Ovary (tissue), 9 donors: ENCODE measurements around the gene LIMCH1. TPM values are rescaled to one million over a fixed set of nuclear protein-coding genes. Genes with fewer than 3 reads are reported as not detected.

Experiments used
- DNase-seq, 5 donors: peaks; one replicate each; pipeline ENCODE4 v3.0.0-alpha.2; 2019 to 2020
- H3K27ac ChIP-seq, 2 donors: fragments of 200-600 bp; one replicate each; pipeline versions ENCODE4 v1.5.1 to v1.8.0; 2019 to 2022
- H3K27me3 ChIP-seq: fragments of 200-600 bp; one replicate; pipeline ENCODE4 v1.8.0; 2022
- H3K36me3 ChIP-seq: fragments of 200-600 bp; sonication (generic); one replicate; pipeline ENCODE4 v1.5.1; 2019
- H3K4me1 ChIP-seq: one replicate; pipeline ENCODE4 v1.8.1; 2013; ENCODE audit warnings: mild to moderate bottlenecking, moderate library complexity; ENCODE audit not compliant: insufficient read depth
- H3K4me3 ChIP-seq: fragments of 200-600 bp; sonication (generic); one replicate; pipeline ENCODE4 v1.5.1; 2017
- H3K9me3 ChIP-seq, 2 donors: fragments of 200-600 bp in 1 of 2; sonication (generic) in 1 of 2; one replicate each; pipeline versions ENCODE4 v1.5.1 to v1.8.1; 2013 to 2019; ENCODE audit warnings: mild to moderate bottlenecking in 1 of 2, moderate library complexity in 1 of 2
- EP300 ChIP-seq: sonication (generic); formaldehyde crosslinking; IDR thresholded peaks from one replicate; pipeline ENCODE4 v1.6.1; 2017; ENCODE audit warnings: antibody characterized with exemption
- POLR2A ChIP-seq: fragments of 450-650 bp; IDR thresholded peaks from one replicate; pipeline ENCODE4 v1.6.1; 2017; ENCODE audit warnings: antibody characterized with exemption, mild to moderate bottlenecking, moderate library complexity
- WGBS, 3 donors: extraction: QIAGEN DNeasy Blood & Tissue Kit in 1 of 3; methylation state at CpG; one replicate each; pipeline versions ENCODE4 v1.1.5 to v1.1.7; 2013 to 2017; 5-methylcytosine and 5-hydroxymethylcytosine counted together
- intact Hi-C, 4 donors: fragments of 100-400 bp; cut with DNase I; formaldehyde crosslinking; loops; one replicate each; pipeline versions ENCODE4 v1.11.0 to v1.15.1; 2022 to 2023
- polyA plus RNA-seq, 2 donors: library from polyadenylated mRNA; stranded (reverse); fragments of 200-250 nt in 1 of 2; fragments of 350-450 nt in 1 of 2; fragmentation: Illumina TruSeq in 1 of 2; extraction: RNeasy Lipid Tissue Mini Kit (QIAGEN cat#74804) in 1 of 2; gene quantifications; one replicate each; pipeline ENCODE4 v1.2.3, GENCODE V29; 2013 to 2014
- total RNA-seq, 7 donors: library from RNA; depleted of rRNA in 2 of 7; stranded (reverse); fragments of >200 nt in 2 of 7; fragmentation: NEBNext Ultra II Directional in 3 of 7; extraction: Animal tissue kit (Norgen Biotek cat#: 25700) in 3 of 7; gene quantifications; one replicate each; pipeline versions ENCODE4 v1.1.0 to v1.2.4, GENCODE V29; 2016 to 2023
- TF ChIP-seq, protein P1 (sequence below), 3 donors: fragments of 450-650 bp in 2 of 3; fragments of 200-600 bp in 1 of 3; IDR thresholded peaks; one replicate each; pipeline versions ENCODE4 v1.5.1 to v1.8.0; 2016 to 2022; ENCODE audit warnings: antibody characterized with exemption in 3 of 3, mild to moderate bottlenecking in 1 of 3
- donor health status: DM: no; HTN: no; CAD: no; lungs with moderate emphysema.
- donor health status: DM: no; HTN: no; CAD: no.
- donor health status: Bipolar disorder and iron deficiency.
- donor health status: DM: yes; HTN: yes; CAD: no.
- donor health status: DM: no; HTN: no; CAD: no.
- donor health status: DM: yes; HTN: yes; CAD: no.

The LIMCH1 gene
- total and polyA plus RNA-seq, 9 donors, result 9.7 to 56.6 (median 23.6) TPM

DNA sequence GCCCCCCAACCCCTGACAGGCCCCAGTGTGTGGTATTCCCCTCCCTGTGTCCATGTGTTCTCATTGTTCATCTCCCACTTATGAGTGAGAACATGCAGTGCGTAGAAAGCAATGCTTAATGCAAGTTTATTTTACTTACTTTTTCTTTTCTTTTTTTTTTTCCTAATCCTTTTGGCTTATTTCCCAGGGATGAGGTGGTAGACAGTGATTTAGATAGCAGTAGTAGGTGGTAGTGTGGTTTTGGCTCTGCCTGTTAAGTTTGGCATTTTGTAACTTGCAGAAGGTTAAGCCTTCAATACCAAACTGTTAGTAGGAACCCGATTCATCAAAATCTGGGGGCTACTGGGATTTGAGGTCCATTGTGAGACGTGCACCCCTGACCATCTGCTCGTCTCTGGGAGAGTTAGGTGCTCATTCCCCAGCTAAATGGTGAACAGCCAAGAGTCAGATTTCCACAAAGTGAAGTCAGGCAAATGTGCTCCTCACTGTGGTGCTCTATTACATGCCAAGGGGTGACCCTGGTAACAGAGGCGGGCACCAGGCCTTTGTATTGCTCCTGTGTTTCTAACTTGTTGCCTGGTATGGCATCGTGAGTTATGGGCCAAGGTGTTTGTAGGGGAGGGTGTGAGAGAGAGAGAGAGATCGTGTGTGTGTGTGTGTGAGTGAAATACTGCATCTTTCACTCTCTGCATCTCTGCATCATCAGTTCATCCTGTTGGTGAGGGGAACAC, 140.3 kb downstream of the LIMCH1 start:
- Histone ChIP-seq H3K4me3 (no peak overlapping the region), H3K27me3 (no peaks in the 10 kb centered on the region), H3K9me3 (no peaks in the 10 kb centered on the region), H3K4me1 (no peaks in the 10 kb centered on the region), H3K27ac (no peak overlapping the region), H3K36me3 (no peaks in the 10 kb centered on the region)
- TF ChIP-seq, protein P1, sequence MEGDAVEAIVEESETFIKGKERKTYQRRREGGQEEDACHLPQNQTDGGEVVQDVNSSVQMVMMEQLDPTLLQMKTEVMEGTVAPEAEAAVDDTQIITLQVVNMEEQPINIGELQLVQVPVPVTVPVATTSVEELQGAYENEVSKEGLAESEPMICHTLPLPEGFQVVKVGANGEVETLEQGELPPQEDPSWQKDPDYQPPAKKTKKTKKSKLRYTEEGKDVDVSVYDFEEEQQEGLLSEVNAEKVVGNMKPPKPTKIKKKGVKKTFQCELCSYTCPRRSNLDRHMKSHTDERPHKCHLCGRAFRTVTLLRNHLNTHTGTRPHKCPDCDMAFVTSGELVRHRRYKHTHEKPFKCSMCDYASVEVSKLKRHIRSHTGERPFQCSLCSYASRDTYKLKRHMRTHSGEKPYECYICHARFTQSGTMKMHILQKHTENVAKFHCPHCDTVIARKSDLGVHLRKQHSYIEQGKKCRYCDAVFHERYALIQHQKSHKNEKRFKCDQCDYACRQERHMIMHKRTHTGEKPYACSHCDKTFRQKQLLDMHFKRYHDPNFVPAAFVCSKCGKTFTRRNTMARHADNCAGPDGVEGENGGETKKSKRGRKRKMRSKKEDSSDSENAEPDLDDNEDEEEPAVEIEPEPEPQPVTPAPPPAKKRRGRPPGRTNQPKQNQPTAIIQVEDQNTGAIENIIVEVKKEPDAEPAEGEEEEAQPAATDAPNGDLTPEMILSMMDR (IDR thresholded peaks at IDR 0.05), result no peak
- TF ChIP-seq POLR2A, result no peak
- intact Hi-C loops, result no loop called here
- WGBS, 3 donors, result 87 to 88% (median 87%) methylated on average over 7 of the region's 7 CpGs
- DNase-seq, result no peak

DNA sequence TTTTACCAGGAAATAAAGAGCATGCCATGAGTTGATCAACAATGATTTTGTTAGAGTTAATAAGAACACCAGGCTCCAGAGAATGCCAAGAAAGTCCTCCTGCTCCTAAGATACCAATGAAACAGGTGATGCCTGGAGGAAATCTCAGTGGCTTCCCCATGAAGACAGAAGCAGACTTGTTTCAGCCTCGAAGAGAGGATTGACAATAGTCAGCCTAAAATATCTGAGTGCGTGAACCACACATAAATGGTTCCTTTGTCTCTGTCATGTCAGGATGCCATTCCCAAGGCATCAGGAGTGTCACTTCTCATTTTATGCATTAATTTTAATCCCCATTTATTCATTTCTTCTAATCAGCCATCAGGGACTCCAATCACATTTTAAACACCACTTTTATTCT, 141.0 kb downstream of the LIMCH1 start:
- H3K4me1 ChIP-seq, result no peaks in the 10 kb centered on the region
- H3K36me3 ChIP-seq, result no peaks in the 10 kb centered on the region
- no peak overlapping the region for H3K27ac ChIP-seq
- TF ChIP-seq, protein P1 (IDR thresholded peaks at IDR 0.05), result no peak
- TF ChIP-seq EP300 (no peak), POLR2A (no peak)
- DNase-seq, result no peak
- 89 to 95% (median 94%) methylated on average over 2 of the region's 2 CpGs for WGBS, 3 donors
- H3K27me3 ChIP-seq, result no peaks in the 10 kb centered on the region
- H3K4me3 ChIP-seq, result no peak overlapping the region
- intact Hi-C loops, result no loop called here
- H3K9me3 ChIP-seq, result no peaks in the 10 kb centered on the region

DNA sequence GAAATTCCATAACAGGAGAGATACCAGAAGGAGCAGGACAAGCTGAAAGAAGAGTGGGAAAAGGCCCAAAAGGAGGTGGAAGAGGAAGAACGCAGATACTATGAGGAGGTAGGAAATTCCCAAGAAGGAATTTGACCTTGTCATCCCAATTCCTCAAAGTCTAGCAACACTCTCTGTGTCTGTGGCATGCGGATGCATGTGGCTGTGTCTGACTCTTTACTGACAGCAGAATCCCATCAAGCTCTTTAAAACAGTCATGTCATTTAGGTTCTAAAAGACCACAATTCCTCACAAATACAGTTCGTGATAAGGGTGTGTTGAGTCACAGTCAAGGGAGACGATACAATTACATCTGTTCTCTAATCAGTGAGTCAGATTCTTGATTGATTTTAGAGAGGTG, 142.0 kb downstream of the LIMCH1 start:
- TF ChIP-seq POLR2A, result no peak
- TF ChIP-seq, protein P1 (IDR thresholded peaks at IDR 0.05), result no peak
- TF ChIP-seq EP300, result no peak
- H3K36me3 ChIP-seq, result no peaks in the 10 kb centered on the region
- intact Hi-C loops, result no loop called here
- H3K9me3 ChIP-seq, result no peaks in the 10 kb centered on the region
- no peak overlapping the region for H3K27ac ChIP-seq
- WGBS, 3 donors, result 70 to 80% (median 75%) methylated on average over 4 of the region's 4 CpGs
- DNase-seq, result no peak
- H3K4me1 ChIP-seq, result no peaks in the 10 kb centered on the region
- no peak overlapping the region for H3K4me3 ChIP-seq
- H3K27me3 ChIP-seq, result no peaks in the 10 kb centered on the region

DNA sequence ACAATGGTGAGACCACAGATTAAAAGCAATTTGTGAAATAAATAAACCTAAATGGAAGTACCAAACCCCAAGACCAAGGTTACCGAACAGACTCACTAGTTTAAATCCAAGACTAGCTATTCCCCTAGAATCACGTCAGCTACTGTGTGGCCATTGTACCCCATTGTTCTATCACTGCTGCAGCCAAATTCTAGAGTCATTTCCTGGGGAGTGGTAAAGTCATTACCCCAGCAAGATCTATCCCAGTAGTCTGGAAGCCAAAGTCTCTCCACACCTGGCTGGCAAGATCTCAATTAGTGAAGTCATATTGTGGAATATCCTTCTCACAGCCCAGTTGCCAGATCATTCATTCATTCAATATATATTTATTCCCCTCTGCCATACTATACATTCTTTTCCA, 143.1 kb downstream of the LIMCH1 start:
- no peaks in the 10 kb centered on the region for H3K9me3 ChIP-seq
- H3K27me3 ChIP-seq, result no peaks in the 10 kb centered on the region
- no peak overlapping the region for H3K27ac ChIP-seq
- no peaks in the 10 kb centered on the region for H3K36me3 ChIP-seq
- no peak for DNase-seq
- 94 to 98% (median 97%) methylated on average over 2 of the region's 2 CpGs for WGBS, 3 donors
- intact Hi-C loops, result no loop called here
- TF ChIP-seq EP300 (no peak), POLR2A (no peak)
- H3K4me3 ChIP-seq, result no peak overlapping the region
- H3K4me1 ChIP-seq, result no peaks in the 10 kb centered on the region

DNA sequence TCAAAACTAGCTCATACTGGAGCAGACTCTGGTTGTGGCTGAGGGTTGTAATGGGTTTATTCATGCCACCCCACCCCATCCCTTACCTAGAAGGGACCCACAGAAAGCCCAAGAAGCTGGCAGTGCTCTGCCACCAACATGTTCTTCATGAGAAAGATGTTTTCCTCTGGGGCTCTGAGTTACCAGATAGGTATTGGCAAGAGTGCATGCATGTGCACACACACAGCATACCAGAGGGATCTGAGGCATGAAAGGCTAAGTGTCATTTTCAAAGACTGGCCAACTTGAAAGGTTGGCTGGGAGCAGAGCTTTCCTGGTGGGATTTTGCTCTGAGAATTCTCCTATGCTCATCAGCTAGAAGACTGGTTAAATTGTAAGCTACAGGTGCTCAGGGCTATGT, 145.4 kb downstream of the LIMCH1 start:
- Histone ChIP-seq H3K4me3 (no peak overlapping the region), H3K9me3 (no peaks in the 10 kb centered on the region), H3K27me3 (no peaks in the 10 kb centered on the region), H3K27ac (no peak overlapping the region), H3K4me1 (no peaks in the 10 kb centered on the region), H3K36me3 (no peaks in the 10 kb centered on the region)
- no peak for DNase-seq
- no peak for TF ChIP-seq EP300
- TF ChIP-seq, protein P1 (IDR thresholded peaks at IDR 0.05), result no peak
- no peak for TF ChIP-seq POLR2A
- intact Hi-C loops, result no loop called here
